HEK293T (cell line): ENCODE results near the gene MECP2.

Experiments
- CTCF ChIA-PET: fragments of 350-600 bp; formaldehyde crosslinking; extraction: SDS; loops from one replicate; lab custom pipeline; 2021; ENCODE audit warnings: antibody characterized with exemption, inconsistent platforms; lab: Yijun Ruan, JAX
- POLR2A ChIA-PET: fragments of 350-600 bp; formaldehyde crosslinking; extraction: SDS; loops from one replicate; lab custom pipeline; 2020; ENCODE audit warnings: antibody characterized with exemption, inconsistent platforms; lab: Yijun Ruan, JAX
- DNase-seq: peaks from one replicate; pipeline ENCODE4 v3.0.0; 2012; ENCODE audit warnings: mixed read lengths; ENCODE audit errors: extremely low spot score
- ARNT ChIP-seq: fragments of 450-650 bp; IDR thresholded peaks from 2 replicates; pipeline ENCODE4 v1.6.1; 2017; ENCODE audit warnings: mild to moderate bottlenecking
- BHLHE40 ChIP-seq: fragments of 450-650 bp; IDR thresholded peaks from 2 replicates; pipeline ENCODE4 v1.6.1; 2016; ENCODE audit warnings: mild to moderate bottlenecking, moderate library complexity, borderline replicate concordance
- CTBP1 ChIP-seq: fragments of 450-650 bp; IDR thresholded peaks from 2 replicates; pipeline ENCODE4 v1.6.1; 2016; ENCODE audit warnings: borderline replicate concordance
- ELF4 ChIP-seq: fragments of 450-650 bp; IDR thresholded peaks from 2 replicates; pipeline ENCODE4 v1.6.1; 2017; ENCODE audit warnings: antibody characterized with exemption
- FOXA1 ChIP-seq: fragments of 450-650 bp; IDR thresholded peaks from 2 replicates; pipeline ENCODE4 v1.6.1; 2016; ENCODE audit warnings: mild to moderate bottlenecking
- FOXK2 ChIP-seq: fragments of 450-650 bp; IDR thresholded peaks from 2 replicates; pipeline ENCODE4 v1.6.1; 2016; ENCODE audit warnings: mild to moderate bottlenecking
- FOXM1 ChIP-seq: fragments of 450-650 bp; IDR thresholded peaks from 2 replicates; pipeline ENCODE4 v1.6.1; 2017; ENCODE audit warnings: mild to moderate bottlenecking, borderline replicate concordance
- HDGF ChIP-seq: fragments of 450-650 bp; IDR thresholded peaks from 2 replicates; pipeline ENCODE4 v1.6.1; 2017; ENCODE audit warnings: antibody characterized with exemption, borderline replicate concordance
- L3MBTL2 ChIP-seq: fragments of 450-650 bp; conservative IDR thresholded peaks from 2 replicates; pipeline ENCODE4 v1.6.1; 2016; ENCODE audit warnings: mild to moderate bottlenecking
- LEF1 ChIP-seq: fragments of 450-650 bp; IDR thresholded peaks from 2 replicates; pipeline ENCODE4 v1.6.1; 2017; ENCODE audit warnings: mild to moderate bottlenecking, borderline replicate concordance
- NFRKB ChIP-seq: fragments of 450-650 bp; IDR thresholded peaks from 2 replicates; pipeline ENCODE4 v1.6.1; 2016; ENCODE audit warnings: mild to moderate bottlenecking, moderate library complexity
- SP1 ChIP-seq: fragments of 450-650 bp; IDR thresholded peaks from 2 replicates; pipeline ENCODE4 v1.6.1; 2017
- SUZ12 ChIP-seq: fragments of 450-650 bp; IDR thresholded peaks from 2 replicates; pipeline ENCODE4 v1.6.1; 2016; ENCODE audit warnings: mild to moderate bottlenecking
- TARDBP ChIP-seq: fragments of 450-650 bp; IDR thresholded peaks from 2 replicates; pipeline ENCODE4 v1.6.1; 2016
- ZNF384 ChIP-seq: fragments of 450-650 bp; IDR thresholded peaks from 2 replicates; pipeline ENCODE4 v1.6.1; 2016
- TF ChIP-seq, protein P1 (sequence below): fragments of 450-650 bp; IDR thresholded peaks from 2 replicates; pipeline ENCODE4 v1.6.1; 2016

MECP2 gene

DNA sequence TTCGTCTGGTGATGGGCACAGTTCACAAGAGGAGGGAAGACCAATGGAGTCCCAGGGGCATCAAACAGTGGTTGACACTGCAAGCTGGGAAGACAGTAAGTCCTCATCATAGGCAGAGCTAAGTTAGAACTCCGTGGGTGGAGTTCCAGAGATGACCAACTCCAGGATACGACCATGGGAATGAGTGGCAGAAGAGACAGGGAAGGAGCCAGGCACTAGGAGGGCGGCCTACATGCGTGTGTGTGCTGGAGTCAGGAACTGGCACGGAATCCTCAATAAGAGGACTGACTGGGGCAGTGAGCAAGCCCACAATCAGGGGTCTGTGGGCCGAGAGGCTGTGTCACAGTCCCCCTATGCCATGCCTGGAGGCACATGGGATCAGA is 47.4 kb downstream of the MECP2 start:
- CTCF ChIA-PET: interaction anchor here (1.3 to 2.0 kb wide), 2 partner anchors 12 to 36 kb away, joined by 3 to 10 read pairs; no protein-coding TSS in a partner anchor
- POLR2A ChIA-PET: no interaction called here
- DNase-seq: no peak
- TF ChIP-seq CTBP1 (no peak), ARNT (no peak), FOXK2 (no peak), ELF4 (no peak), ZNF384 (no peak), FOXA1 (no peak), SUZ12 (no peak), TARDBP (no peak)
- TF ChIP-seq, protein P1, sequence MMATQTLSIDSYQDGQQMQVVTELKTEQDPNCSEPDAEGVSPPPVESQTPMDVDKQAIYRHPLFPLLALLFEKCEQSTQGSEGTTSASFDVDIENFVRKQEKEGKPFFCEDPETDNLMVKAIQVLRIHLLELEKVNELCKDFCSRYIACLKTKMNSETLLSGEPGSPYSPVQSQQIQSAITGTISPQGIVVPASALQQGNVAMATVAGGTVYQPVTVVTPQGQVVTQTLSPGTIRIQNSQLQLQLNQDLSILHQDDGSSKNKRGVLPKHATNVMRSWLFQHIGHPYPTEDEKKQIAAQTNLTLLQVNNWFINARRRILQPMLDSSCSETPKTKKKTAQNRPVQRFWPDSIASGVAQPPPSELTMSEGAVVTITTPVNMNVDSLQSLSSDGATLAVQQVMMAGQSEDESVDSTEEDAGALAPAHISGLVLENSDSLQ: no peak

DNA sequence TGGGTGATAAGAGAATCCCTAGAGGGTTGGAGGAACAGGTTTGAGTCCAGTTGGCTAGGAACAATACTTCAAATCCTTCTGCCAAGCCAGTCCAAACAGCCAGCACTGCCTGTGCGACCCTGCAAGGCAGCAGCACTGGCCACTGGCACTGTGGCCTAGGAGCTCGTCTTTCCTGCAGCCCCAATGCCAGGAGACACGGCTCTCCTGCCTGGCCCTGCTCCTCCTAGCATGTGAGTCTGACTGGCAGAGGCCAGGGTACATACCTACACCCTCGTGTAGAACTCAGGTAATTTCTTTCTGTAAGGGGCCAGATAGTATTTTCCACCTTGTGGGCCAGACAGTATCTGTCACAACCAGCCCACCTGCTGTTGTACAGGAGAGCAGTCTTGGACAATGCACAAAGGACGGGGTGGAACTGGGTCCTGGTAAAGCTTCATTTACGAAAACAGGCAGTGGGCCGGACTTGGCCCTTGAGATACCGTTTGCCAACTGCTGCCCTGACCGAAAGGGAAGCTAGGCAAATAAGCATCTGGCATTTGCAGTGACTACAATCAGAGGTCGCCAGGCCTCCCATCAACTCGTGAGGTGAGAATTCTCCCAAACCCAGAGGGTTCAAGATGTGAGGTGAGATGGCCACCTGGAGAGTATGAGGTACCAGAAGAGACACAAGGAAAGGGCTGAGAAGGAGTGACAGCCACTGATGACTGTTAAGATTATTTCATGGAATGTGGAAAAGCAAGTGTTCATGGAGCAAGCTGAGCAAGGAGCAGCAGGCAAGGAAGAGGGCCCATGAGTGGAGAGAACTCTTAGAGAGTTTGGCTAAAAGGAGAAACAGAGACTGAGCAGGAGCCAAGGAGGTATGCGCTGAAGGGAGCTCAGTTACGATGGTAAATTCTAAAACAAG is 48.1 kb downstream of the MECP2 start:
- ChIA-PET CTCF (interaction anchor here (1.2 to 2.0 kb wide), 3 partner anchors 10 to 36 kb away, joined by 3 to 10 read pairs (median 3); no protein-coding TSS in a partner anchor), POLR2A (no interaction called here)

DNA sequence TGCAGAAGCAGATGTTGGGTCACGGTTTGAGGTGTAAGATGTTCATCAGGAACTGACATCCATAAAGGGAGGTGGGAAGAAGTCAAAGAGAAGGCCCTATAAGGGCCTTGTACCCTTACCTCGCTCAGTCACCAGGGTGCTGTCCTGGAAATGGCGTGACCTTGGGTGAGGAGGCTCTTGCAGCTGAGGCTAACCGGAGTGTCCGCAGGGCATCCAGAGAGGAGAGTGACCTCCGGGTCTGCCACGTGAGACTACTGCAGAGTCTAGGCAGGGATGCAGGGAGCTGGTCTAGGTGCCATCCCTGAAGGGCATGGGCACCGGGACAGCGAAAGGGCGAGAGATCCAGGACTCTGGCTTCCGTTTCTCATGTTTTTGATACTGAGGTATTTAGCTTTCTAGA is 49.1 kb downstream of the MECP2 start:
- no peak for DNase-seq
- CTCF ChIA-PET: interaction anchor here (1.1 to 2.0 kb wide), 3 partner anchors 11 to 35 kb away, joined by 3 to 10 read pairs (median 3); no protein-coding TSS in a partner anchor
- TF ChIP-seq LEF1 (no peak), SUZ12 (no peak)
- TF ChIP-seq, protein P1: no peak
- POLR2A ChIA-PET: no interaction called here

More for the DNA sequence above, 48.1 kb downstream of the MECP2 start:
- TF ChIP-seq, protein P1: no peak
- no peak for TF ChIP-seq ELF4
- DNase-seq: no peak

DNA sequence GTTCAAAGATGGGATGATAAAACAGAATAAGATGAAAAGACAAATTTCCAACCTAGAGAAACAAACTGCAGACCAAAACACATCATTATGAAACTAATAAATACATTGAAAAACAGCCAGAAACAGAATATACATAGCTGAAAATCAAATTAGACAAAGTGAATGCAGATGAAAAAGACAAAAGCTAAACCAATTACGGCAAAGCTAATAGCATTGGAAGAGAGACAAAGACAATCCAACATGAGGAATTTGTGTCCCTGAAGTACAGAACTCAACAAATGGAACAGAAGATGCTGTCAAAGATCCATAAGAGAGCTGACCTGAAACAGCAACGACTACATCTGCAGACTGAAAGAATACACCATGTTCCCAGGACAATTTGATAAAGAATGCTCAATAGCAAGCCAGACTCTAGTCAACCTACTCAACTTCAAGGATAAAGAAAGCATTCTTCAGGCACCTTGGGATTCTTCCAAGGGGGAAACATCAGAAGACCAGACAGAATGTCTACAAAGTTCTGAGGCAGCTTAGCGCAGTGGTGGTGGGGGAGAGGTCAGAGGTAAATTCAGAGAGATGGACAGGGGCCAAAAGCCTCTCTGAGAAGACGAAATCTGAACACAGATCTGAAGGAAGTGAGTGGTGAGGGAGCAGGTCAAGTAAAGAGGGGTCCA is 50.4 kb downstream of the MECP2 start:
- no peak for DNase-seq
- ChIA-PET POLR2A (no interaction called here), CTCF (interaction anchor here (2.2 kb wide), 1 partner anchor 34 kb away, joined by 7 read pairs; no protein-coding TSS in a partner anchor)
- TF ChIP-seq CTBP1: no peak
- no peak for TF ChIP-seq FOXA1
- no peak for TF ChIP-seq ELF4
- TF ChIP-seq HDGF: no peak
- TF ChIP-seq FOXM1: no peak
- TF ChIP-seq LEF1: no peak
- no peak for TF ChIP-seq BHLHE40
- TF ChIP-seq, protein P1: no peak
- no peak for TF ChIP-seq SP1
- no peak for TF ChIP-seq FOXK2
- no peak for TF ChIP-seq L3MBTL2
- no peak for TF ChIP-seq ARNT
- TF ChIP-seq SUZ12: no peak
- no peak for TF ChIP-seq TARDBP
- no peak for TF ChIP-seq NFRKB

DNA sequence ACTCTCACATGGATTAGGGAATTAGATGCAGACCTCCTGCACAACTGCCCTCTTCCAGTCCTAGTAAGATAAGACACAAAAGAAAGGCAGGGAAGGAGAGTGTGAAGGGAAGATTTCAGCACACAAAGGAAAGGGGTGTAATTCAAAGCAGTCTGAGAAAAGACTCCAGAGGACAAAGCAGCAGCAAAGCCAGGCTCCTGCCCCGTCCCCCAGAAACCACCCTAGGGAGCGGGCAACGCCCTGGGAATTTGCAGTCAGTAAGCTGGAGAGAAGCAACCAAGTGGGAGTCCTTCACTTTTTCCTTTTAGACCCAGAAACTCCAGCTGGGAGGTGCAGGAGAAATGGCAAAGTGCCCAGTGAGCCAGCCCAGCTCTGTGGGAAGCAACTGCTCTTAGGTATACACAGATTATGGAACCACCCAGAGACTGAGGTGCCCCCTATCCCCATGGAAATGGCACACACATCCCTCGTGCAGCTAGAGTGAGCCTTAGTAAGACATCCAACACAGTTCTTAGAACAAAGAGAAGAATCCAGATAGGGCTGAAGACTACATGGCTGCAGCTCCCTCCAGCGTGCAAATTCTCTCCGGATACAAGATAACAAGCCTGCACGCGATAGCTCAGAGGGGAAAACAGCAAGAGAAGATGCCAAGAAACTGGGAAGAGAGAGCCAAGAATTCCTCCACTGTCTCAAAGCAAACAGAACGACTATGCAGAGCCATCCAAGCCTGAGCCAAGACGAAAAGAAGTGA is 51.3 kb downstream of the MECP2 start:
- TF ChIP-seq, protein P1: no peak
- TF ChIP-seq LEF1 (no peak), ELF4 (no peak), NFRKB (no peak), SP1 (no peak), FOXK2 (no peak), SUZ12 (no peak), FOXM1 (no peak), L3MBTL2 (no peak), HDGF (no peak), CTBP1 (no peak), BHLHE40 (no peak), TARDBP (no peak)
- ChIA-PET CTCF (interaction anchor here (2.2 kb wide), 1 partner anchor 33 kb away, joined by 7 read pairs; no protein-coding TSS in a partner anchor), POLR2A (no interaction called here)
- no peak for DNase-seq
